HG02938 (cell line): Measurements from ENCODE around the gene LITAF.
"Not testable (repeated sequence)": the region's sequence is repeated elsewhere in the genome, so short reads cannot be mapped to it uniquely, and the experiment has no call there.

Source experiments
- ATAC-seq: cut with Tn5 transposase; IDR thresholded peaks from one replicate; pipeline ENCODE4 v1.9.1; 2021; ENCODE audit warnings: mild to moderate bottlenecking, moderate library complexity; ENCODE audit not compliant: unreplicated experiment

The LITAF gene

GRCh38 chr16:11577290-11577660, 9.4 kb downstream of the LITAF start:
- not testable (repeated sequence) for ATAC-seq

GRCh38 chr16:11576427-11577289, 10.1 kb downstream of the LITAF start:
- ATAC-seq, result peak; percentile 61

- no peak for ATAC-seq
These were observed 11.5 kb downstream of the LITAF start for GRCh38 chr16:11575223-11575589.

- no peak for ATAC-seq
These were observed 14.3 kb downstream of the LITAF start for GRCh38 chr16:11572301-11572995.

GRCh38 chr16:11571549-11571948, 15.2 kb downstream of the LITAF start:
- no peak for ATAC-seq

- no peak for ATAC-seq
These were observed 15.9 kb downstream of the LITAF start for GRCh38 chr16:11570806-11571205.

- no peak for ATAC-seq
These were observed 16.5 kb downstream of the LITAF start for GRCh38 chr16:11570258-11570657.

GRCh38 chr16:11566398-11566797, 20.3 kb downstream of the LITAF start:
- no peak for ATAC-seq

- ATAC-seq, result no peak
These were observed 21.1 kb downstream of the LITAF start for GRCh38 chr16:11565665-11566064.

GRCh38 chr16:11564046-11564926, 22.4 kb downstream of the LITAF start:
- no peak for ATAC-seq

- no peak for ATAC-seq
These were observed 23.2 kb downstream of the LITAF start for GRCh38 chr16:11563493-11564040.

- no peak for ATAC-seq
These were observed 23.8 kb downstream of the LITAF start for GRCh38 chr16:11562941-11563340.

- no peak for ATAC-seq
These were observed 24.3 kb downstream of the LITAF start for GRCh38 chr16:11562411-11562810.

- ATAC-seq, result no peak
These were observed 24.9 kb downstream of the LITAF start for GRCh38 chr16:11561856-11562255.

GRCh38 chr16:11561454-11561805, 25.3 kb downstream of the LITAF start:
- ATAC-seq, result no peak

- ATAC-seq, result no peak
These were observed 25.8 kb downstream of the LITAF start for GRCh38 chr16:11560701-11561453.

GRCh38 chr16:11558308-11558823, 28.4 kb downstream of the LITAF start:
- ATAC-seq, result not testable (repeated sequence)

GRCh38 chr16:11557801-11558200, 28.9 kb downstream of the LITAF start:
- ATAC-seq, result no peak

GRCh38 chr16:11556945-11557720, 29.6 kb downstream of the LITAF start:
- ATAC-seq, result no peak
